Measurements from ENCODE around the gene TPT1. TPM values are rescaled to one million over a fixed set of nuclear protein-coding genes. Genes with fewer than 3 reads are reported as not detected.
A peak's percentile ranks its signal among the peaks of the same experiment; 100 is the strongest.

The TPT1 gene
- total RNA-seq, 1 experiment from 2014 or later: 1,963 TPM

DNA sequence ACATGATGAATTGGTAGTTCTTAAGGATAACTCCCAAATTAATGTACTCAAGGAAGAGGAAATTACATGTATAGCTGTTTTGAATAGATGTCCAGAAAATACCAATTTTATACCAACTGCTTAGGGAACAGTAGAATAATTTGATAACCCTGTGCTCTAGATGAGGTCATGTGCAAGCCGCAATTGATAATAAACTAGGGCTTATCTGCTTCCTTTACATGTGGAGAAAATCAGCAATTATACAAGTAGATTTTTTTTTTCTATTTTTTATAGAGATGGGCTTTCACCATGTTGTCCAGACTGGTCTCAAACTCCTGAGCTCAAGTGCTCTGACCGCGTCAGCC is 9.3 kb downstream of the TPT1 start:
- Histone ChIP-seq H3K4me1 (ENCODE audit: insufficient read depth, low read length, poor library complexity, severe bottlenecking) (peaks cover 86% of the 10 kb centered on the region), H3K4me3 (ENCODE audit: low read depth, low read length, poor library complexity, severe bottlenecking) (no peak overlapping the region), H3K27ac (ENCODE audit: low read depth, low read length, poor library complexity, severe bottlenecking) (peak overlapping the region; percentile 72), H3K9me3 (ENCODE audit: low read depth, low read length, poor library complexity, severe bottlenecking) (no peaks in the 10 kb centered on the region), H3K36me3 (ENCODE audit: insufficient read depth, low read length, poor library complexity, severe bottlenecking) (peaks cover 28% of the 10 kb centered on the region), H3K27me3 (replicated peaks; ENCODE audit: insufficient read depth, low read depth, low read length, poor library complexity) (no peaks in the 10 kb centered on the region)
- no TSS peak for BruUV-seq (replicated peaks)
- TF ChIP-seq, protein P1, sequence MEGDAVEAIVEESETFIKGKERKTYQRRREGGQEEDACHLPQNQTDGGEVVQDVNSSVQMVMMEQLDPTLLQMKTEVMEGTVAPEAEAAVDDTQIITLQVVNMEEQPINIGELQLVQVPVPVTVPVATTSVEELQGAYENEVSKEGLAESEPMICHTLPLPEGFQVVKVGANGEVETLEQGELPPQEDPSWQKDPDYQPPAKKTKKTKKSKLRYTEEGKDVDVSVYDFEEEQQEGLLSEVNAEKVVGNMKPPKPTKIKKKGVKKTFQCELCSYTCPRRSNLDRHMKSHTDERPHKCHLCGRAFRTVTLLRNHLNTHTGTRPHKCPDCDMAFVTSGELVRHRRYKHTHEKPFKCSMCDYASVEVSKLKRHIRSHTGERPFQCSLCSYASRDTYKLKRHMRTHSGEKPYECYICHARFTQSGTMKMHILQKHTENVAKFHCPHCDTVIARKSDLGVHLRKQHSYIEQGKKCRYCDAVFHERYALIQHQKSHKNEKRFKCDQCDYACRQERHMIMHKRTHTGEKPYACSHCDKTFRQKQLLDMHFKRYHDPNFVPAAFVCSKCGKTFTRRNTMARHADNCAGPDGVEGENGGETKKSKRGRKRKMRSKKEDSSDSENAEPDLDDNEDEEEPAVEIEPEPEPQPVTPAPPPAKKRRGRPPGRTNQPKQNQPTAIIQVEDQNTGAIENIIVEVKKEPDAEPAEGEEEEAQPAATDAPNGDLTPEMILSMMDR (conservative IDR thresholded peaks at IDR 0.05; ENCODE audit: low read depth, low read length): no peak
- no peak for TF ChIP-seq EZH2 (IDR thresholded peaks at IDR 0.05; ENCODE audit: borderline replicate concordance, low read depth, low read length, poor library complexity, severe bottlenecking)
- intact Hi-C loops (cut with micrococcal nuclease; ENCODE audit: unreplicated experiment): no loop called here
- no peak for DNase-seq (ENCODE audit: low spot score)
- CTCF ChIA-PET: interaction anchor here (0.7 kb wide), 1 partner anchor 1435 kb away, joined by 3 read pairs; no protein-coding TSS in a partner anchor
- POLR2A ChIA-PET (ENCODE audit: low non-redundant PET): no interaction called here

DNA sequence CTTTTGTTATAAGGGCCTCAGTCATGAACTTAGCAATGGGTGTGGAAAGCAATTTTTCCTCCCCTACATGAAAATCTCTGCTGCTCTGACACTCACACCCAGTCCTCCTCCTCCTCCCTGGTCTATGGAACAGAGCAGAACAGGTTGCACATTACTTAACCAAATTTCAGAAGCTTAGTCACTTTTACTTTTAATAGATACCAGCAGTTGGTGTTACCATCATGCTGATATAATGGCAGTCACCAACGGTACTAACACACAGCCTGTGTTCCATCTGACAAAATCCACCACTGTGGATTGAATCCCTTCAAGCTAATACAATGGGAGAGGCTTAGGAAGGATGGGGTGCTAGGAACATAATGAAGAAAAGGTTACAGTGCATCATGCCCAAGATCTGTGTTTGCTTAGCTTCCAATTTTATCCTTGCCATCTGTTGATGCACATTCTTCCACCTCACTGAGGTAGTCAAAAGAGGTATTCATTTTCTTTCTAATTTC is 9.8 kb downstream of the TPT1 start:
- DNase-seq (ENCODE audit: low spot score): no peak
- H3K36me3 ChIP-seq (ENCODE audit: insufficient read depth, low read length, poor library complexity, severe bottlenecking): peaks cover 23% of the 10 kb centered on the region
- intact Hi-C loops (cut with micrococcal nuclease; ENCODE audit: unreplicated experiment): no loop called here
- peaks cover 81% of the 10 kb centered on the region for H3K4me1 ChIP-seq (ENCODE audit: insufficient read depth, low read length, poor library complexity, severe bottlenecking)
- no TSS peak for BruUV-seq (replicated peaks)
- H3K27ac ChIP-seq (ENCODE audit: low read depth, low read length, poor library complexity, severe bottlenecking): peak overlapping the region; percentile 72
- no peak for TF ChIP-seq EZH2 (IDR thresholded peaks at IDR 0.05; ENCODE audit: borderline replicate concordance, low read depth, low read length, poor library complexity, severe bottlenecking)
- TF ChIP-seq, protein P1 (conservative IDR thresholded peaks at IDR 0.05; ENCODE audit: low read depth, low read length): no peak
- no peaks in the 10 kb centered on the region for H3K9me3 ChIP-seq (ENCODE audit: low read depth, low read length, poor library complexity, severe bottlenecking)
- CTCF ChIA-PET: no interaction called here
- H3K27me3 ChIP-seq (replicated peaks; ENCODE audit: insufficient read depth, low read depth, low read length, poor library complexity): no peaks in the 10 kb centered on the region
- no peak overlapping the region for H3K4me3 ChIP-seq (ENCODE audit: low read depth, low read length, poor library complexity, severe bottlenecking)
- POLR2A ChIA-PET (ENCODE audit: low non-redundant PET): interaction anchor here (0.6 kb wide), 1 partner anchor 1183 kb away, joined by 4 read pairs; no protein-coding TSS in a partner anchor

DNA sequence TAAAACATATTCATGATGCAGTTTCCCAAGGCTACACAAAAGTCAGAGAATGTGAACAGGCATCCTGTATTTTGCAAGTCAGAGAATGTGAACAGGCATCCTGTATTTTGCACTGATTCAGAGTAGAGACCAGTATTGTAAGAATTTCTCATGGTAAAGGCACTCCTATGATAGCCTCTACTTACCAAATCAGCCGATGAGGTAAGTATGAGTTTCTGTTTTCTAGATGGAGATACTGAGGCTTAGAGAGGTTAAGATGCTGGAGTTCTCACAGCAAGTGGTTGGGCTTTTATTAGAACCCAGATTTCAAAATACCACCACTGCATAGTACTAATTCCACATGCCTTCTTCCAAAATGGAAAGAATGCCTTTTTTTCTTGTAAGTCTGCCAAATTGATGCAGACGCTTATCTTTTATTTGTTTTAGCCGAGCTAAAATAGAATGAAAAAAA is 12.3 kb downstream of the TPT1 start:
- BruUV-seq (replicated peaks): TSS peak; percentile 15
- Histone ChIP-seq H3K4me3 (ENCODE audit: low read depth, low read length, poor library complexity, severe bottlenecking) (no peak overlapping the region), H3K27ac (ENCODE audit: low read depth, low read length, poor library complexity, severe bottlenecking) (peak overlapping the region; percentile 72), H3K27me3 (replicated peaks; ENCODE audit: insufficient read depth, low read depth, low read length, poor library complexity) (no peaks in the 10 kb centered on the region), H3K36me3 (ENCODE audit: insufficient read depth, low read length, poor library complexity, severe bottlenecking) (no peaks in the 10 kb centered on the region), H3K4me1 (ENCODE audit: insufficient read depth, low read length, poor library complexity, severe bottlenecking) (peaks cover 57% of the 10 kb centered on the region), H3K9me3 (ENCODE audit: low read depth, low read length, poor library complexity, severe bottlenecking) (no peaks in the 10 kb centered on the region)
- TF ChIP-seq, protein P1 (conservative IDR thresholded peaks at IDR 0.05; ENCODE audit: low read depth, low read length): no peak
- no peak for TF ChIP-seq EZH2 (IDR thresholded peaks at IDR 0.05; ENCODE audit: borderline replicate concordance, low read depth, low read length, poor library complexity, severe bottlenecking)
- ChIA-PET POLR2A (ENCODE audit: low non-redundant PET) (interaction anchor here (0.7 to 1.3 kb wide), 2 partner anchors 12 to 452 kb away, joined by 7 to 10 read pairs; partner anchors contain the start of gene TPT1), CTCF (no interaction called here)
- intact Hi-C loops (cut with micrococcal nuclease; ENCODE audit: unreplicated experiment): no loop called here
- DNase-seq (ENCODE audit: low spot score): no peak
